ENCODE data around the gene CAPN14.
A peak's percentile ranks its signal among the peaks of the same experiment; 100 is the strongest.

Gene CAPN14

GRCh38 chr2:31138037-31138962, 79.0 kb downstream of the CAPN14 start, which contains the start of gene GALNT14 (continued):
- TF ChIP-seq ZBTB10 (tag by site-specific recombination; IDR thresholded peaks at IDR 0.05): peak; percentile 58; the same call in 1 of the 2 replicates
- TF ChIP-seq ZNF169 (tag by site-specific recombination; IDR thresholded peaks at IDR 0.05): no peak
- peak; percentile 14; the same call in 1 of the 2 replicates for TF ChIP-seq ZSCAN4 (tag by site-specific recombination; IDR thresholded peaks at IDR 0.05)
- no peak for TF ChIP-seq ZSCAN16 (tag by site-specific recombination; IDR thresholded peaks at IDR 0.05)
- TF ChIP-seq OVOL3 (tag by site-specific recombination; IDR thresholded peaks at IDR 0.05): no peak
- peak; percentile 16; the same call in 1 of the 2 replicates for TF ChIP-seq ZNF37A (tag by site-specific recombination; IDR thresholded peaks at IDR 0.05)
- TF ChIP-seq ZNF2 (tag by site-specific recombination; IDR thresholded peaks at IDR 0.05): 0 out of 2 replicates have a peak, but pooled peaks have one; percentile 18
- TF ChIP-seq ZNF561 (tag by site-specific recombination; IDR thresholded peaks at IDR 0.05; ENCODE audit: borderline replicate concordance): no peak
- no peak for TF ChIP-seq SCRT1 (tag by site-specific recombination; IDR thresholded peaks at IDR 0.05; ENCODE audit: borderline replicate concordance)
- TF ChIP-seq IKZF3 (tag by site-specific recombination; IDR thresholded peaks at IDR 0.05): no peak
- peak; percentile 13; the same call in 1 of the 2 replicates for TF ChIP-seq WT1 (tag by site-specific recombination; IDR thresholded peaks at IDR 0.05)
- no peak for TF ChIP-seq ATF2 (tag by site-specific recombination; IDR thresholded peaks at IDR 0.05; ENCODE audit: low read depth)
- TF ChIP-seq ZNF837 (tag by site-specific recombination; IDR thresholded peaks at IDR 0.05): no peak
- peak; percentile 67 for TF ChIP-seq SP3 (tag by site-specific recombination; IDR thresholded peaks at IDR 0.05)
- TF ChIP-seq ZNF639 (tag by site-specific recombination; IDR thresholded peaks at IDR 0.05): no peak
- TF ChIP-seq ZNF707 (tag by site-specific recombination; IDR thresholded peaks at IDR 0.05): no peak
- no peak for TF ChIP-seq ZNF416 (tag by site-specific recombination; IDR thresholded peaks at IDR 0.05)
- TF ChIP-seq MYNN (tag by site-specific recombination; IDR thresholded peaks at IDR 0.05; ENCODE audit: borderline replicate concordance): no peak
- TF ChIP-seq ZNF544 (tag by site-specific recombination; IDR thresholded peaks at IDR 0.05): no peak
- no peak for TF ChIP-seq ZNF473 (tag by site-specific recombination; IDR thresholded peaks at IDR 0.05)
